GM18951 (cell line): ENCODE data around the gene RICTOR.

Experiments
- POLR2A ChIP-seq: IDR thresholded peaks from 4 replicates; pipeline ENCODE4 v1.6.1; 2011; ENCODE audit warnings: mild to moderate bottlenecking; ENCODE audit not compliant: insufficient read length, insufficient read depth; ENCODE audit errors: extremely low read depth
- in situ Hi-C: fragments of 300-500 bp; cut with MboI; formaldehyde crosslinking; loops from one replicate; pipeline ENCODE4 v1.12.0; 2022; ENCODE audit warnings: low sequenced_read_pairs, mixed read lengths, inconsistent platforms; ENCODE audit not compliant: unreplicated experiment

The RICTOR gene

GRCh38 chr5:38923661-38924451, 150.3 kb downstream of the RICTOR start:
- in situ Hi-C loops: no loop called here
- TF ChIP-seq POLR2A: no peak

- in situ Hi-C loops: no loop called here
- no peak for TF ChIP-seq POLR2A
Measured at GRCh38 chr5:38922199-38922598, 152.0 kb downstream of the RICTOR start.

GRCh38 chr5:38921174-38921573, 153.0 kb downstream of the RICTOR start:
- TF ChIP-seq POLR2A: no peak
- in situ Hi-C loops: no loop called here

- TF ChIP-seq POLR2A: no peak
- in situ Hi-C loops: no loop called here
Measured at GRCh38 chr5:38916802-38917201, 157.4 kb downstream of the RICTOR start.

- TF ChIP-seq POLR2A: no peak
- in situ Hi-C loops: no loop called here
Measured at GRCh38 chr5:38913714-38914113, 160.5 kb downstream of the RICTOR start.

GRCh38 chr5:38911933-38912332, 162.3 kb downstream of the RICTOR start:
- no peak for TF ChIP-seq POLR2A
- in situ Hi-C loops: no loop called here

GRCh38 chr5:38906503-38906902, 167.7 kb downstream of the RICTOR start:
- no peak for TF ChIP-seq POLR2A
- in situ Hi-C loops: no loop called here

GRCh38 chr5:38905516-38905915, 168.7 kb downstream of the RICTOR start:
- TF ChIP-seq POLR2A: no peak
- in situ Hi-C loops: no loop called here

- no peak for TF ChIP-seq POLR2A
- in situ Hi-C loops: no loop called here
Measured at GRCh38 chr5:38899936-38900335, 174.3 kb downstream of the RICTOR start.

- in situ Hi-C loops: no loop called here
- no peak for TF ChIP-seq POLR2A
Measured at GRCh38 chr5:38896760-38897159, 177.4 kb downstream of the RICTOR start.

- TF ChIP-seq POLR2A: no peak
- in situ Hi-C loops: no loop called here
Measured at GRCh38 chr5:38892363-38892762, 181.8 kb downstream of the RICTOR start.

- in situ Hi-C loops: no loop called here
- no peak for TF ChIP-seq POLR2A
Measured at GRCh38 chr5:38891563-38891962, 182.6 kb downstream of the RICTOR start.

GRCh38 chr5:38889424-38889823, 184.8 kb downstream of the RICTOR start:
- TF ChIP-seq POLR2A: no peak
- in situ Hi-C loops: no loop called here

GRCh38 chr5:38888041-38888440, 186.2 kb downstream of the RICTOR start:
- in situ Hi-C loops: no loop called here
- no peak for TF ChIP-seq POLR2A
